GM21737 (cell line): Measurements from ENCODE around the gene SH3BP2.
A peak's percentile ranks its signal among the peaks of the same experiment; 100 is the strongest.

Experiments
- ATAC-seq: cut with Tn5 transposase; IDR thresholded peaks from one replicate; pipeline ENCODE4 v1.9.1; 2021; ENCODE audit warnings: mild to moderate bottlenecking, moderate library complexity; ENCODE audit not compliant: unreplicated experiment

Gene SH3BP2

GRCh38 chr4:2790583-2791517 lies 2.0 kb upstream of the SH3BP2 start:
- no peak for ATAC-seq

GRCh38 chr4:2791518-2792395 lies 1.1 kb upstream of the SH3BP2 start:
- no peak for ATAC-seq

GRCh38 chr4:2792396-2792710 lies 532 bp upstream of the SH3BP2 start:
- ATAC-seq, result no peak

GRCh38 chr4:2793586-2794485 lies 951 bp downstream of the SH3BP2 start:
- no peak for ATAC-seq

GRCh38 chr4:2794486-2795299 lies 1.8 kb downstream of the SH3BP2 start:
- ATAC-seq, result no peak

- no peak for ATAC-seq
Measured at GRCh38 chr4:2795300-2795892, 2.5 kb downstream of the SH3BP2 start.

GRCh38 chr4:2795893-2796848 lies 3.3 kb downstream of the SH3BP2 start:
- ATAC-seq, result no peak

GRCh38 chr4:2796849-2797544 lies 4.1 kb downstream of the SH3BP2 start:
- no peak for ATAC-seq

GRCh38 chr4:2797545-2798305 lies 4.8 kb downstream of the SH3BP2 start:
- no peak for ATAC-seq

GRCh38 chr4:2798399-2799223 lies 5.7 kb downstream of the SH3BP2 start:
- peak; percentile 51 for ATAC-seq

- ATAC-seq, result no peak
Measured at GRCh38 chr4:2799224-2799911, 6.5 kb downstream of the SH3BP2 start.

GRCh38 chr4:2799971-2800690 lies 7.2 kb downstream of the SH3BP2 start:
- no peak for ATAC-seq

- ATAC-seq, result no peak
Measured at GRCh38 chr4:2800691-2801596, 8.1 kb downstream of the SH3BP2 start.
